Hepatocyte (in vitro differentiated cells): ENCODE data around the gene ITPKB.

ENCODE experiments used
- EZH2 ChIP-seq: fragments of 200-600 bp; sonication (generic); IDR thresholded peaks from 2 replicates; pipeline ENCODE4 v1.6.1; 2016; ENCODE audit warnings: antibody characterized with exemption, mild to moderate bottlenecking, borderline replicate concordance
- TF ChIP-seq, protein P1 (sequence below): fragments of 200-600 bp; sonication (generic); IDR thresholded peaks from 2 replicates; pipeline ENCODE4 v1.5.1; 2016; ENCODE audit warnings: antibody characterized with exemption, mild to moderate bottlenecking; ENCODE audit not compliant: poor library complexity

DNA sequence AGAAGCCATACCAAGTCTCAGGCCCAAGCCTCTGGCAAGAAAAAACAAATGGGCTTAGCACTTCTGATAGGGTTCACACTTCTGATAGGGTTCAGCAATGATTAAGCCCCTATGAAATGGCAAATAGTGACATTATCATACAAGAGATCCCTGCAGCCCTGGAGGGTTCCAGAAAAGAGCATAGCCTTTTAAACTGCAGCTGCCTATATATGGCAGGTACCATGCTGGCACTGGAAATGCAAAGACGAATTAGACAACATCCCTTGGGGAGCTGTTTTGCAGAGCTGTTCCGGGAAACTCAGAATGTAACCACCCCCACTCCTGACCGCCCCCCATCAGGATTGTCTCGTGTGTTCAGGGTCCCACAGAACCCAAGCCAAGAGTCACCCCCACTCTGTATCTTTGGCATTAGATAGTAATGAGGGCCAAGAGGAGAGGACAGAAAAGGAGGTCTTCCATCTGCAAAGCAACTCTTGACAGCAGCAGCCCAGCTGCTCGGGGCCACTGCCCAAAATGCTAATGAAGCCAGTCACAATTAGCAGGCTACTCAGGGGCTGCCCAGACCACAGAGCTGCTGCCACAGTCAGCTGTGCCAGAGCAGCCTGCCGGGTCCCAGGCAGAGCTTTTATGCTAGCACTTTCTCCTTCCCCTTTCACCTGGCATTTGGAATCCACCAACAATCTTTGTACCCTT lies 50.9 kb downstream of the ITPKB start:
- TF ChIP-seq, protein P1, sequence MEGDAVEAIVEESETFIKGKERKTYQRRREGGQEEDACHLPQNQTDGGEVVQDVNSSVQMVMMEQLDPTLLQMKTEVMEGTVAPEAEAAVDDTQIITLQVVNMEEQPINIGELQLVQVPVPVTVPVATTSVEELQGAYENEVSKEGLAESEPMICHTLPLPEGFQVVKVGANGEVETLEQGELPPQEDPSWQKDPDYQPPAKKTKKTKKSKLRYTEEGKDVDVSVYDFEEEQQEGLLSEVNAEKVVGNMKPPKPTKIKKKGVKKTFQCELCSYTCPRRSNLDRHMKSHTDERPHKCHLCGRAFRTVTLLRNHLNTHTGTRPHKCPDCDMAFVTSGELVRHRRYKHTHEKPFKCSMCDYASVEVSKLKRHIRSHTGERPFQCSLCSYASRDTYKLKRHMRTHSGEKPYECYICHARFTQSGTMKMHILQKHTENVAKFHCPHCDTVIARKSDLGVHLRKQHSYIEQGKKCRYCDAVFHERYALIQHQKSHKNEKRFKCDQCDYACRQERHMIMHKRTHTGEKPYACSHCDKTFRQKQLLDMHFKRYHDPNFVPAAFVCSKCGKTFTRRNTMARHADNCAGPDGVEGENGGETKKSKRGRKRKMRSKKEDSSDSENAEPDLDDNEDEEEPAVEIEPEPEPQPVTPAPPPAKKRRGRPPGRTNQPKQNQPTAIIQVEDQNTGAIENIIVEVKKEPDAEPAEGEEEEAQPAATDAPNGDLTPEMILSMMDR = no peak
- TF ChIP-seq EZH2 = no peak
